ENCODE measurements around the gene ESPN. TPM values are rescaled to one million over a fixed set of nuclear protein-coding genes. Genes with fewer than 3 reads are reported as not detected.

The ESPN gene
- total RNA-seq, 1 donor from 2014 or later = 0.66 TPM

DNA sequence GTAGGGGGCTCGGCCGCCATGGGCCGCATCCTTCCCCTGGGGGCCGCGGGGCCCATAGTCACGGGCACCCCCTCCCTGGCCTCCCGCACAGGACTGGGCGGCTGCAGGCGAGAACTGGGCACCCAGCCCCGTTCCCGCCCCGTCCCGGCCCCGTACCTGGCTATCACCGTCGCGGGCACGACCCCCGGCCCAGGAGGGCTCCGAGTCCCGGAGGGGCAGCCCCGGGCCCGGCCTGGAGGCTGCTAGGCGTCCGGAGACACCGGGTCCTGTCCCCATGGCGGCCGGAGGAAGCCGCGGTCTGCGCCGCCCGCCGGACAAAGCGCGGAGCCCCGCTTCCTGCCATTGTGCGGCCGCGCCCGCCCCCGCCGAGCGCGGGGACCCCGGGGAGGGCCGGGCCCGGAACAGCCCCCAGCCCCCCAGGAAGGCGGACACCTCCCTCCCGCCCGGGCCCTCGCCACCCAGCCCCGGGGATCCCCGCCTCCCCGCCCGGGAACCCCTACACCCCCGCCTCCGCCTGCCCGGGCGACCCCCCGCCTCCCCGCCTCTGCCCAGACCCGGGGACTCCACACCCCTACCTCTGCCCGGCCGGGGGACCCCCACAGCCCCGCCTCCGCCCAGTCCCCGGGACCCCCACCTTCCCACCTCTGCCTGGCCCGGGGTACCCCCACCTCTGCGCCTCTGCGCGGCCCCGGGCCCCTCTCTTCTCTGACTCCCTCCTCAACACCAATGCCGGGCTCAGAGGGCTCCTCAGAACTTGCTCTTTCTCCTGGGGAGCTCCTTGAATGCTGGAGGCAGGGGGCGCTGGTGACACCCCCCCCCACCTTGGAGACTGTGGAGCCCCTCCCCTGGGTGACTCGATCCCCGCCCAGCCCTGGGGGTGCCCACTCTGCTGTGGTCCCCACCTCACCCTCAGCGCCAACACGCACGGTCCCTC, 60.9 kb downstream of the ESPN start:
- peak overlapping the region; percentile 92 for H3K4me2 ChIP-seq (ENCODE audit: low read length)
- peak overlapping the region; percentile 60 for H2AFZ ChIP-seq (ENCODE audit: low read depth, low read length)
- H3K9me3 Mint-ChIP-seq (ENCODE audit: unreplicated experiment) = no peaks in the 10 kb centered on the region
- peaks cover 24% of the 10 kb centered on the region for H3K4me1 ChIP-seq (ENCODE audit: insufficient read depth, low read length)
- H3K4me3 ChIP-seq (ENCODE audit: insufficient read depth, low read depth, low read length) = peak overlapping the region; percentile 60
- peaks cover 2% of the 10 kb centered on the region for H3K4me1 Mint-ChIP-seq (ENCODE audit: low read depth, unreplicated experiment)
- no peaks in the 10 kb centered on the region for H3K9me3 ChIP-seq (ENCODE audit: insufficient read depth, low read depth, low read length)
- peaks cover 2% of the 10 kb centered on the region for H3K36me3 Mint-ChIP-seq (ENCODE audit: low read depth, unreplicated experiment)
- peak overlapping the region; percentile 69 for H3K4me3 Mint-ChIP-seq (ENCODE audit: unreplicated experiment)
- H3K36me3 ChIP-seq (ENCODE audit: insufficient read depth, low read length) = no peaks in the 10 kb centered on the region
- no peak overlapping the region for H3K27ac ChIP-seq (ENCODE audit: low read depth, low read length)
- TF ChIP-seq, protein P1, sequence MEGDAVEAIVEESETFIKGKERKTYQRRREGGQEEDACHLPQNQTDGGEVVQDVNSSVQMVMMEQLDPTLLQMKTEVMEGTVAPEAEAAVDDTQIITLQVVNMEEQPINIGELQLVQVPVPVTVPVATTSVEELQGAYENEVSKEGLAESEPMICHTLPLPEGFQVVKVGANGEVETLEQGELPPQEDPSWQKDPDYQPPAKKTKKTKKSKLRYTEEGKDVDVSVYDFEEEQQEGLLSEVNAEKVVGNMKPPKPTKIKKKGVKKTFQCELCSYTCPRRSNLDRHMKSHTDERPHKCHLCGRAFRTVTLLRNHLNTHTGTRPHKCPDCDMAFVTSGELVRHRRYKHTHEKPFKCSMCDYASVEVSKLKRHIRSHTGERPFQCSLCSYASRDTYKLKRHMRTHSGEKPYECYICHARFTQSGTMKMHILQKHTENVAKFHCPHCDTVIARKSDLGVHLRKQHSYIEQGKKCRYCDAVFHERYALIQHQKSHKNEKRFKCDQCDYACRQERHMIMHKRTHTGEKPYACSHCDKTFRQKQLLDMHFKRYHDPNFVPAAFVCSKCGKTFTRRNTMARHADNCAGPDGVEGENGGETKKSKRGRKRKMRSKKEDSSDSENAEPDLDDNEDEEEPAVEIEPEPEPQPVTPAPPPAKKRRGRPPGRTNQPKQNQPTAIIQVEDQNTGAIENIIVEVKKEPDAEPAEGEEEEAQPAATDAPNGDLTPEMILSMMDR (IDR thresholded peaks at IDR 0.05; ENCODE audit: insufficient read depth, low read depth, low read length) = no peak
- TF ChIP-seq EZH2 (IDR thresholded peaks at IDR 0.05; ENCODE audit: insufficient read depth, low read length) = no peak
- no peak for DNase-seq (ENCODE audit: low read depth)
- peak overlapping the region; percentile 80 for H3K9ac ChIP-seq (ENCODE audit: low read length)
- no peaks in the 10 kb centered on the region for H3K27me3 ChIP-seq (ENCODE audit: insufficient read depth, low read length)
- H4K20me1 ChIP-seq (ENCODE audit: insufficient read depth, low read length) = peaks cover 34% of the 10 kb centered on the region
- peaks cover 78% of the 10 kb centered on the region for H3K79me2 ChIP-seq (ENCODE audit: insufficient read depth, low read length)
- H3K27ac Mint-ChIP-seq (ENCODE audit: unreplicated experiment) = peak overlapping the region; percentile 34
- FAIRE-seq = no peak
- no peaks in the 10 kb centered on the region for H3K27me3 Mint-ChIP-seq (ENCODE audit: low read depth, unreplicated experiment)

DNA sequence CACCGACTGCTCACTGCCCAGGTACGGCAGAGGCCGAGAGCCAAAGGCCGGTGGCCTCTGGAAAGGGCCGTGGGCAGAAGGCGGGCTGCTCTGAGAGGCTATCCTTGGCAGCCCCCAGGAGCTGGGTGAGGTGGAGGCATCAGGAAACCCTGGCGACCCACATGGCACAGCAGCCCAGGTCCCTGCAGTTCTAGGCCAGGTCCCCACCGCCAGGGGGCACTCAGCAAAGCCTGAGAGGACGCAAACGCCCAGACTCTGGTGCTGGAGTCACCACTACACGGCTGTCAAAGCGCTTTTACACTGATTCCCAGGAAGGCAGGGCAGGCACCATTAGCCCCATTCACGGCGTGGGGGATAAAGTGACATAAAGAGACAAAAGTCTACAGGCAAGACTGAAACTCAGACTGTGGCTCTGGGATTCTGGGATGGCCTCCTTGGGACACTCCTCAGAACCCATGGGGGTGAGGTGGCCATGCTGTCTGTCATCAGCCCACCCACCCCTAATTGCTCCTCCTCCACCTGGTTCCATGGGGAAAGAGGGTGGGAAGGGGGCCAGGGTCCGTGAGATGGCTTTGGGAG, 61.9 kb downstream of the ESPN start:
- Histone ChIP-seq H3K36me3 (ENCODE audit: insufficient read depth, low read length) (no peaks in the 10 kb centered on the region), H2AFZ (ENCODE audit: low read depth, low read length) (no peak overlapping the region), H3K79me2 (ENCODE audit: insufficient read depth, low read length) (peaks cover 84% of the 10 kb centered on the region), H4K20me1 (ENCODE audit: insufficient read depth, low read length) (peaks cover 28% of the 10 kb centered on the region), H3K9ac (ENCODE audit: low read length) (peak overlapping the region; percentile 80), H3K4me2 (ENCODE audit: low read length) (peak overlapping the region; percentile 92), H3K9me3 (ENCODE audit: insufficient read depth, low read depth, low read length) (no peaks in the 10 kb centered on the region), H3K27me3 (ENCODE audit: insufficient read depth, low read length) (no peaks in the 10 kb centered on the region), H3K4me1 (ENCODE audit: insufficient read depth, low read length) (peaks cover 32% of the 10 kb centered on the region), H3K27ac (ENCODE audit: low read depth, low read length) (no peak overlapping the region), H3K4me3 (ENCODE audit: insufficient read depth, low read depth, low read length) (peak overlapping the region; percentile 42)
- Mint-ChIP-seq H3K27me3 (ENCODE audit: low read depth, unreplicated experiment) (no peaks in the 10 kb centered on the region), H3K9me3 (ENCODE audit: unreplicated experiment) (no peaks in the 10 kb centered on the region), H3K4me3 (ENCODE audit: unreplicated experiment) (no peak overlapping the region), H3K36me3 (ENCODE audit: low read depth, unreplicated experiment) (peaks cover 2% of the 10 kb centered on the region), H3K27ac (ENCODE audit: unreplicated experiment) (peak overlapping the region; percentile 41), H3K4me1 (ENCODE audit: low read depth, unreplicated experiment) (peaks cover 3% of the 10 kb centered on the region)
- DNase-seq (ENCODE audit: low read depth) (peak; percentile 47), FAIRE-seq (no peak)
- TF ChIP-seq, protein P1 (IDR thresholded peaks at IDR 0.05; ENCODE audit: insufficient read depth, low read depth, low read length) = peak; percentile 87
- no peak for TF ChIP-seq EZH2 (IDR thresholded peaks at IDR 0.05; ENCODE audit: insufficient read depth, low read length)
